K562 (cell line): ENCODE data around the gene FMN1. TPM values are rescaled to one million over a fixed set of nuclear protein-coding genes. Genes with fewer than 3 reads are reported as not detected.

Experiments
- ARID2 ChIP-seq: fragments of 450-650 bp; IDR thresholded peaks from 2 replicates; pipeline ENCODE4 v1.6.1; 2017; ENCODE audit warnings: antibody characterized with exemption, mild to moderate bottlenecking
- BCLAF1 ChIP-seq, 2 experiments: fragments of 450-650 bp in 1 of 2; IDR thresholded peaks; 2 replicates each; pipeline ENCODE4 v1.6.1; 2011 to 2017; ENCODE audit warnings: low read depth in 2 of 2, antibody characterized with exemption in 1 of 2, borderline replicate concordance in 1 of 2, low read length in 1 of 2, mild to moderate bottlenecking in 1 of 2, mixed read lengths in 1 of 2; ENCODE audit not compliant: control insufficient read depth in 1 of 2
- GABPB1 ChIP-seq: sonication (generic); formaldehyde crosslinking; IDR thresholded peaks from 2 replicates; pipeline ENCODE4 v1.8.0; 2022; ENCODE audit warnings: mild to moderate bottlenecking, missing genetic modification reagents
- NRF1 ChIP-seq, 2 experiments: fragments of 450-650 bp; IDR thresholded peaks in 1 of 2; conservative IDR thresholded peaks in 1 of 2; 2 replicates each; pipeline ENCODE4 v1.6.1; 2014; ENCODE audit warnings: mild to moderate bottlenecking in 2 of 2
- PPARD ChIP-seq: fragments of 250-450 bp; sonication (Bioruptor Pico); IDR thresholded peaks from 2 replicates; pipeline ENCODE4 v1.8.0; 2022; ENCODE audit warnings: inconsistent platforms, mild to moderate bottlenecking, moderate library complexity
- RERE ChIP-seq: sonication (generic); formaldehyde crosslinking; IDR thresholded peaks from 2 replicates; pipeline ENCODE4 v1.8.0; 2023; ENCODE audit warnings: missing genetic modification reagents, mild to moderate bottlenecking, borderline replicate concordance
- SRSF1 ChIP-seq: fragments of 200-400 bp; formaldehyde crosslinking; IDR thresholded peaks from 2 replicates; pipeline ENCODE4 v1.6.1; 2017; ENCODE audit warnings: mild to moderate bottlenecking, low read depth, low read length, moderate library complexity
- TARDBP ChIP-seq: fragments of 450-650 bp; IDR thresholded peaks from 2 replicates; pipeline ENCODE4 v1.6.1; 2016
- TOE1 ChIP-seq, 2 experiments: fragments of 450-650 bp in 1 of 2; sonication (generic) in 1 of 2; formaldehyde crosslinking in 1 of 2; IDR thresholded peaks; 2 replicates each; pipeline versions ENCODE4 v1.7.1 to v1.8.0; 2016 to 2022; ENCODE audit warnings: borderline replicate concordance in 2 of 2, mild to moderate bottlenecking in 2 of 2, antibody characterized with exemption in 1 of 2, inconsistent platforms in 1 of 2, low read depth in 1 of 2, missing genetic modification reagents in 1 of 2, moderate library complexity in 1 of 2
- ZNF23 ChIP-seq: fragments of 250-450 bp; sonication (Bioruptor Pico); IDR thresholded peaks from 2 replicates; pipeline ENCODE4 v1.4.0; 2020; ENCODE audit warnings: mild to moderate bottlenecking
- ZNF75A ChIP-seq: fragments of 450-650 bp; formaldehyde crosslinking; IDR thresholded peaks from 2 replicates; pipeline ENCODE4 v1.4.0; 2020; ENCODE audit warnings: mild to moderate bottlenecking
- ZSCAN32 ChIP-seq: fragments of 450-650 bp; formaldehyde crosslinking; IDR thresholded peaks from 2 replicates; pipeline ENCODE4 v1.4.0; 2020; ENCODE audit warnings: mild to moderate bottlenecking, moderate library complexity
- polyA plus RNA-seq, 8 experiments: library from polyadenylated mRNA; depleted of rRNA in 4 of 8; stranded (reverse) in 5 of 8; unstranded in 3 of 8; fragments of >200 nt; fragmentation: Nextera tagmentation in 2 of 8; fragmentation: Illumina TruSeq in 1 of 8; extraction: Ambion mirVana in 2 of 8; extraction: Trizol in 1 of 8; gene quantifications; 2 replicates each; pipeline versions ENCODE4 v1.2.1 to v1.2.3, GENCODE V29; 2011 to 2014; ENCODE audit warnings: inconsistent platforms in 1 of 8, missing spikeins in 1 of 8
- total RNA-seq, 7 experiments: library from RNA; depleted of rRNA in 6 of 7; stranded (reverse); fragments of >200 nt in 6 of 7; fragmentation: Illumina TruSeq in 2 of 7; extraction: Trizol in 2 of 7; gene quantifications; 2 replicates each; pipeline versions ENCODE4 v1.2.1 to v1.2.3, GENCODE V29; 2011 to 2021; ENCODE audit warnings: low replicate concordance in 1 of 7
- TF ChIP-seq, protein P1 (sequence below): fragments of 250-450 bp; sonication (Bioruptor Pico); IDR thresholded peaks from 2 replicates; pipeline ENCODE4 v1.5.0; 2022; ENCODE audit warnings: mild to moderate bottlenecking

FMN1 gene
- total and polyA plus RNA-seq, 9 of the 15 experiments (the other 6 are each of a cell fraction or from before 2014, with no cell fraction given) = 0.03 to 0.07 (median 0.04) TPM; not detected in 6

GRCh38 chr15:33111041-33111451 lies 83.5 kb downstream of the FMN1 start (continued):
- TF ChIP-seq RERE (no peak), GABPB1 (CRISPR knock-in tag) (no peak), ZSCAN32 (CRISPR knock-in tag) (no peak), NRF1 (conservative IDR thresholded peaks at IDR 0.05 in 1 of 2, IDR thresholded peaks at IDR 0.05 in 1 of 2) (no peak), ZNF75A (CRISPR knock-in tag) (no peak), SRSF1 (no peak), ZNF23 (CRISPR knock-in tag) (no peak), ARID2 (no peak), TOE1 (IDR thresholded peaks at IDR 0.05; ENCODE audit: borderline replicate concordance) (no peak), TOE1 (CRISPR knock-in tag; IDR thresholded peaks at IDR 0.05; ENCODE audit: borderline replicate concordance, low read depth) (no peak), TARDBP (no peak), BCLAF1 (IDR thresholded peaks at IDR 0.05; ENCODE audit: borderline replicate concordance in 1 of 2, control insufficient read depth in 1 of 2, low read depth in 2 of 2, low read length in 1 of 2) (no peak), PPARD (no peak)
- TF ChIP-seq, protein P1, sequence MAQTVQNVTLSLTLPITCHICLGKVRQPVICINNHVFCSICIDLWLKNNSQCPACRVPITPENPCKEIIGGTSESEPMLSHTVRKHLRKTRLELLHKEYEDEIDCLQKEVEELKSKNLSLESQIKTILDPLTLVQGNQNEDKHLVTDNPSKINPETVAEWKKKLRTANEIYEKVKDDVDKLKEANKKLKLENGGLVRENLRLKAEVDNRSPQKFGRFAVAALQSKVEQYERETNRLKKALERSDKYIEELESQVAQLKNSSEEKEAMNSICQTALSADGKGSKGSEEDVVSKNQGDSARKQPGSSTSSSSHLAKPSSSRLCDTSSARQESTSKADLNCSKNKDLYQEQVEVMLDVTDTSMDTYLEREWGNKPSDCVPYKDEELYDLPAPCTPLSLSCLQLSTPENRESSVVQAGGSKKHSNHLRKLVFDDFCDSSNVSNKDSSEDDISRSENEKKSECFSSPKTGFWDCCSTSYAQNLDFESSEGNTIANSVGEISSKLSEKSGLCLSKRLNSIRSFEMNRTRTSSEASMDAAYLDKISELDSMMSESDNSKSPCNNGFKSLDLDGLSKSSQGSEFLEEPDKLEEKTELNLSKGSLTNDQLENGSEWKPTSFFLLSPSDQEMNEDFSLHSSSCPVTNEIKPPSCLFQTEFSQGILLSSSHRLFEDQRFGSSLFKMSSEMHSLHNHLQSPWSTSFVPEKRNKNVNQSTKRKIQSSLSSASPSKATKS (CRISPR knock-in tag) = no peak
